Loucy (cell line): ENCODE results near the gene ARHGAP26.

ENCODE experiments used
- H2AFZ ChIP-seq: fragments of 200-600 bp; sonication (generic); 2 replicates; pipeline ENCODE4 v1.6.0; 2016; ENCODE audit warnings: antibody characterized with exemption, mild to moderate bottlenecking, low read length, moderate library complexity
- H3F3A ChIP-seq: fragments of 200-600 bp; 2 replicates; pipeline ENCODE4 v1.6.0; 2016; ENCODE audit warnings: antibody characterized with exemption, low read depth, mild to moderate bottlenecking
- H3K27me3 ChIP-seq: fragments of 200-600 bp; sonication (generic); 2 replicates; pipeline ENCODE4 v1.6.1; 2014; ENCODE audit warnings: low read length, mild to moderate bottlenecking; ENCODE audit not compliant: insufficient read depth, poor library complexity, severe bottlenecking
- H3K36me3 ChIP-seq: fragments of 200-600 bp; sonication (generic); 2 replicates; pipeline ENCODE4 v1.6.1; 2016; ENCODE audit warnings: low read length; ENCODE audit not compliant: insufficient read depth
- H3K4me1 ChIP-seq: fragments of 200-600 bp; sonication (generic); 2 replicates; pipeline ENCODE4 v1.5.1; 2014; ENCODE audit warnings: low read length, mild to moderate bottlenecking; ENCODE audit not compliant: insufficient read depth, poor library complexity, severe bottlenecking
- H3K4me2 ChIP-seq: fragments of 200-600 bp; sonication (generic); 2 replicates; pipeline ENCODE4 v1.6.0; 2014; ENCODE audit warnings: antibody characterized with exemption, low read length, low read depth, mild to moderate bottlenecking; ENCODE audit not compliant: poor library complexity, severe bottlenecking
- H3K4me3 ChIP-seq: fragments of 200-600 bp; sonication (generic); 2 replicates; pipeline ENCODE4 v1.5.1; 2014; ENCODE audit warnings: low read length, mild to moderate bottlenecking, mixed read lengths; ENCODE audit not compliant: poor library complexity, severe bottlenecking
- H3K79me2 ChIP-seq: fragments of 200-600 bp; sonication (generic); 2 replicates; pipeline ENCODE4 v1.6.1; 2014; ENCODE audit warnings: low read length; ENCODE audit not compliant: insufficient read depth
- H3K9ac ChIP-seq: fragments of 200-600 bp; sonication (generic); 2 replicates; pipeline ENCODE4 v1.6.0; 2014; ENCODE audit warnings: mild to moderate bottlenecking, low read depth, low read length, moderate library complexity; ENCODE audit not compliant: poor library complexity, severe bottlenecking
- H3K9me2 ChIP-seq: fragments of 200-600 bp; sonication (generic); replicated peaks from 2 replicates; pipeline ENCODE4 v1.6.1; 2016; ENCODE audit warnings: low read depth, low read length, mixed read lengths
- H3K9me3 ChIP-seq: fragments of 200-600 bp; sonication (generic); 2 replicates; pipeline ENCODE4 v1.6.1; 2014; ENCODE audit warnings: mild to moderate bottlenecking, antibody characterized with exemption, low read length, low read depth; ENCODE audit not compliant: insufficient read depth
- H4K20me1 ChIP-seq: fragments of 200-600 bp; sonication (generic); 2 replicates; pipeline ENCODE4 v1.6.0; 2014; ENCODE audit warnings: antibody characterized with exemption, low read length, mild to moderate bottlenecking; ENCODE audit not compliant: insufficient read depth, poor library complexity, severe bottlenecking
- EZH2phosphoT487 ChIP-seq: fragments of 200-600 bp; IDR thresholded peaks from 2 replicates; pipeline ENCODE4 v1.6.1; 2018; ENCODE audit warnings: antibody characterized with exemption, mild to moderate bottlenecking, moderate library complexity, borderline replicate concordance
- TF ChIP-seq, protein P1 (sequence below): fragments of 200-600 bp; sonication (generic); conservative IDR thresholded peaks from 2 replicates; pipeline ENCODE4 v1.5.1; 2014; ENCODE audit warnings: mild to moderate bottlenecking, antibody characterized with exemption, low read length

Gene ARHGAP26

GRCh38 chr5:143024228-143024920 lies 254.2 kb downstream of the ARHGAP26 start:
- TF ChIP-seq, protein P1, sequence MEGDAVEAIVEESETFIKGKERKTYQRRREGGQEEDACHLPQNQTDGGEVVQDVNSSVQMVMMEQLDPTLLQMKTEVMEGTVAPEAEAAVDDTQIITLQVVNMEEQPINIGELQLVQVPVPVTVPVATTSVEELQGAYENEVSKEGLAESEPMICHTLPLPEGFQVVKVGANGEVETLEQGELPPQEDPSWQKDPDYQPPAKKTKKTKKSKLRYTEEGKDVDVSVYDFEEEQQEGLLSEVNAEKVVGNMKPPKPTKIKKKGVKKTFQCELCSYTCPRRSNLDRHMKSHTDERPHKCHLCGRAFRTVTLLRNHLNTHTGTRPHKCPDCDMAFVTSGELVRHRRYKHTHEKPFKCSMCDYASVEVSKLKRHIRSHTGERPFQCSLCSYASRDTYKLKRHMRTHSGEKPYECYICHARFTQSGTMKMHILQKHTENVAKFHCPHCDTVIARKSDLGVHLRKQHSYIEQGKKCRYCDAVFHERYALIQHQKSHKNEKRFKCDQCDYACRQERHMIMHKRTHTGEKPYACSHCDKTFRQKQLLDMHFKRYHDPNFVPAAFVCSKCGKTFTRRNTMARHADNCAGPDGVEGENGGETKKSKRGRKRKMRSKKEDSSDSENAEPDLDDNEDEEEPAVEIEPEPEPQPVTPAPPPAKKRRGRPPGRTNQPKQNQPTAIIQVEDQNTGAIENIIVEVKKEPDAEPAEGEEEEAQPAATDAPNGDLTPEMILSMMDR, result no peak
- TF ChIP-seq EZH2phosphoT487, result no peak
- no peak overlapping the region for H3K4me2 ChIP-seq
- no peaks in the 10 kb centered on the region for H3K36me3 ChIP-seq
- H3K9me2 ChIP-seq, result no peaks in the 10 kb centered on the region
- H3K4me3 ChIP-seq, result no peak overlapping the region
- H3K9me3 ChIP-seq, result no peaks in the 10 kb centered on the region
- H3F3A ChIP-seq, result no peaks in the 10 kb centered on the region
- H2AFZ ChIP-seq, result no peak overlapping the region
- no peaks in the 10 kb centered on the region for H3K27me3 ChIP-seq
- no peak overlapping the region for H3K9ac ChIP-seq
- H3K4me1 ChIP-seq, result peaks cover under 1% of the 10 kb centered on the region
- H3K79me2 ChIP-seq, result no peaks in the 10 kb centered on the region
- H4K20me1 ChIP-seq, result no peaks in the 10 kb centered on the region

- Histone ChIP-seq H3K4me1 (peaks cover 10% of the 10 kb centered on the region), H3K9ac (no peak overlapping the region), H4K20me1 (no peaks in the 10 kb centered on the region), H3K27me3 (no peaks in the 10 kb centered on the region), H3K79me2 (no peaks in the 10 kb centered on the region), H3K9me3 (no peaks in the 10 kb centered on the region), H3K9me2 (no peaks in the 10 kb centered on the region), H3F3A (no peaks in the 10 kb centered on the region), H3K4me2 (no peak overlapping the region), H3K36me3 (no peaks in the 10 kb centered on the region), H2AFZ (no peak overlapping the region), H3K4me3 (no peak overlapping the region)
- no peak for TF ChIP-seq EZH2phosphoT487
- TF ChIP-seq, protein P1, result no peak
Observed at GRCh38 chr5:143025376-143025775, 255.2 kb downstream of the ARHGAP26 start.

- Histone ChIP-seq H3K9ac (no peak overlapping the region), H3K79me2 (no peaks in the 10 kb centered on the region), H3K9me2 (no peaks in the 10 kb centered on the region), H3K36me3 (no peaks in the 10 kb centered on the region), H3K4me3 (no peak overlapping the region), H3K4me2 (no peak overlapping the region), H4K20me1 (no peaks in the 10 kb centered on the region), H3K4me1 (peaks cover 16% of the 10 kb centered on the region), H3K27me3 (no peaks in the 10 kb centered on the region), H3K9me3 (no peaks in the 10 kb centered on the region), H3F3A (no peaks in the 10 kb centered on the region), H2AFZ (no peak overlapping the region)
- no peak for TF ChIP-seq EZH2phosphoT487
- TF ChIP-seq, protein P1, result no peak
Observed at GRCh38 chr5:143025971-143026370, 255.8 kb downstream of the ARHGAP26 start.
